Cardiac septum (tissue), 1 donor: ENCODE results near the gene P2RX5. TPM values are rescaled to one million over a fixed set of nuclear protein-coding genes. Genes with fewer than 3 reads are reported as not detected.
A peak's percentile ranks its signal among the peaks of the same experiment; 100 is the strongest.

Experiments
- DNase-seq: peaks from one replicate; pipeline ENCODE4 v3.0.0-alpha.2; 2020; ENCODE audit warnings: low spot score
- intact Hi-C: fragments of 100-400 bp; cut with DNase I; formaldehyde crosslinking; loops from one replicate; pipeline ENCODE4 v1.14.0; 2022
- total RNA-seq: library from RNA; stranded (reverse); fragmentation: NEBNext Ultra II Directional; extraction: Animal tissue kit (Norgen Biotek cat#: 25700); gene quantifications from one replicate; pipeline ENCODE4 v1.2.1, GENCODE V29; 2021
- donor health status: DM: no; HTN: no; CAD: no.

The P2RX5 gene
- total RNA-seq, 1 donor from 2014 or later = 37.9 TPM

GRCh38 chr17:3636908-3637373 lies 59.0 kb downstream of the P2RX5 start:
- no peak for DNase-seq
- intact Hi-C loops = loop anchor here (2.0 to 10.0 kb wide), 2 partner anchors 30 to 102 kb away; no protein-coding TSS in a partner anchor

DNA sequence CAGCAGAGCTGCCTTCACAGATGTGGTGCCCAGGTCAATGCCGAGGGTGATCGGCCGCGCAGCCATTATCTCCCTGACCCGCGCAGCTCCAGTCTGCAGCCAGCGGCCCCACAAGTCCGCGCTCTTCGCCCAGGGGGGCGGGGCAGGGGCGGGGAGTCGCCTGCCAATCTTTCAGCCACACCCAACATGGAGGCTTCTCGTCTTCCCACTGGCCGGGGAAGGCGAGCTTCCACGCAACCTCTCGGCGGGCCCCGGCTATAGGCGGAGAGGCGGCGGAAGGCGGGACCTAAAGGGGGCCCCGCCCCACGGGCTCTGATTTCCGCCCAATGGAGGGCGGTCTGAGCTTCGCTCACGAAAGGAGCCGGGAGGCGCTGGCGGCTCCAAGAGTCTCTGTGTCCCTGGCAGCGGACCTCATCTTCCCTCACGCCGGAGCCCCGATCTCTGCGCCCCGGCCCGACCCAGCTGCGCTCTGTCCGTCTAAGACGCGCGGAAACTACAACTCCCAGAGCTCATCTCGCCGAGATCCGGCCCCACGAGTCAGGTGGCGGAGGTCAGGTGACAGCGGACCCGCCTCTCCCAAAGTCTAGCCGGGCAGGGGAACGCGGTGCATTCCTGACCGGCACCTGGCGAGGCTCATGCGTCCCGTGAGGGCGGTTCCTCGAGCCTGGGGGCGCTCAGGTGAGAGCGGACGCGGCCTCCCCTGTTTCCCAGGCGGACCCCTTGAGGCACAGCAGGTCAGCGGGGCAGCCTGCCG lies 59.6 kb downstream of the P2RX5 start, which contains the start of the genes CTNS and SHPK:
CTNS (plus strand) TSS at position 607 of the 754 bp plus-strand sequence. CDS start 3,447 bp downstream, outside the sequence.
SHPK (minus strand) TSS at position 97 of the 754 bp plus-strand sequence; CDS start at position 66, 31 bp downstream.
- intact Hi-C loops = loop anchor here (2.0 to 10.0 kb wide), 2 partner anchors 30 to 102 kb away; no protein-coding TSS in a partner anchor
- peak; percentile 98 for DNase-seq

DNA sequence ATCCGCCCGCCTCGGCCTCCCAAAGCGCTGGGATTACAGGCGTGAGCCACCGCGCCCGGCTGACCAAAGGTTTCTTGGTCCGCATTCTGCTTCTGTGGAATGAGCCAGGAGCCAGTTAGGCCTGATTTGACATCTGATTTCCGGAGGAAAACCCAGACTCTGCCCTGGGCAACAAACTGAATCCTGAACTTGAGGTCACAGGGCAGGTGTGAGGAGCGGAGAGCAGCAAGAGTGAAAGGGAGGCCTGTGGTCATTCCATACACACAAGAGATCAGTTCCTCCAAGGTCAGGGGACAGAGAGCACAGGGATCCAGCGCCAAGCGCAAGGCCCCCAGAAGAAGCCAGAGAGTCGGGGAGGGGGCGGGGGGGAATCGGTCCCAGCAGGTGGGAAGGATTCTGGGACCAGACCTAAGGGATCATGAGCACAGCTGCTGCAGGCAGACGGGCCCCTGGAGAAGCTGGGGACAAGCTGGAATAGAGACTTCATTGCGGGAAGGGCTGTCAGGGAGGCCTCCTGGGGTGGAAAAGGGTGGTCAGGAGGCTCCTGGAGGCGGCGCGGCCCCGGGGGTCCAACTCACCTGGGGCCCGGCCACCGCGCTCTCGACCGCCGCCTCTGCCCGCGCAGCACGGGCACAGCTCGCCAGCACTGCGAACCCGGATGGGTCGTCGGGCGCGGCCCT lies 60.3 kb downstream of the P2RX5 start:
- no peak for DNase-seq
- intact Hi-C loops = loop anchor here (2.0 to 10.0 kb wide), 2 partner anchors 31 to 101 kb away; no protein-coding TSS in a partner anchor

DNA sequence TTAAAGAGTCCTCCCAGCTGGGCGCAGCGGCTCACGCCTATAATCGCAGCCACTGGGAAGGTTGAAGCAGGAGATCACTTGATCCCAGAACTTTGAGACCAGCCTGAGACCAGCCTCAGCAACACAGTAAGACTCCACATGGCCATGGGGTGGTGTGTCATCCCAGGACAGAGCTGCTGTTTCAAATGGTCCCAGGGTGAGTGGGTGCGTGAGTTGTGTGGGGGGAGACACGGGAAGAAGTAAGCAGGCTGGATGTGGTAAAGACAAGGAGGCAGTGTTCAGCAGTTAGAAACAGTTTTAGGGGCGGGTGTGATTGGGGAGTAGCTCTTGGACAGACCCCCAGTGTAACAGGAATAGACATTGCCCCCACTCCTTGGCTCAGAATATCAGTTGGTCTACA lies 63.7 kb downstream of the P2RX5 start:
- no peak for DNase-seq
- intact Hi-C loops = loop anchor here (10.0 kb wide), 1 partner anchor 97 kb away; no protein-coding TSS in a partner anchor

- no peak for DNase-seq
- intact Hi-C loops = loop anchor here (10.0 kb wide), 1 partner anchor 96 kb away; no protein-coding TSS in a partner anchor
Measured at GRCh38 chr17:3630781-3631180, 65.2 kb downstream of the P2RX5 start.

DNA sequence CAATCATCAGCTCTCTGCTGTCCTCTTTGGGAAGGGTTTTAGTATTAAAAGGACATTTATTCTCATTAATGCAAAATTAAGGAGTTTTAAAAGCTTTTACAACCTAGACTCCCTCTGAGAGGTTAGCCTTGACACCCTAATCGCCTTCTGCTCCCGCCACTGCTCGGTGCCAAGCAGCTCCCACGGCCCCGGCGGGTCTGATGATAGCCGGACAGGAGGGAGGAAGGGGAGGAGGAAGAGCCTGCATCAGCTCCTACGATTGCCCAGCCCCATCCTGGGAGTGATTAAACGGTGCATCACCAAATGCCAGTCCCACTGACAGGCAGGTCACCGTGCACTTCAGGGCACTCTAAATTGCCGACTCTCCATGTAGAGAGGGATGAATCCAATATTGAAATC lies 68.2 kb downstream of the P2RX5 start:
- no peak for DNase-seq
- intact Hi-C loops = no loop called here

GRCh38 chr17:3626831-3627768 lies 68.9 kb downstream of the P2RX5 start:
- no peak for DNase-seq
- intact Hi-C loops = no loop called here

Other genes with a start within 250 kb of the P2RX5 start
- not detected for gene SPATA22, start 224.3 kb downstream of the P2RX5 start, total RNA-seq
- 0.94 TPM for gene ASPA, start 220.2 kb downstream of the P2RX5 start, total RNA-seq
- gene TRPV3, start 138.3 kb downstream of the P2RX5 start, total RNA-seq = 1.0 TPM
- 4.8 TPM for gene TRPV1, start 86.7 kb downstream of the P2RX5 start, total RNA-seq
- 4.8 TPM for gene SHPK, start 59.9 kb downstream of the P2RX5 start, total RNA-seq
- 6.4 TPM for gene CTNS, start 59.4 kb downstream of the P2RX5 start, total RNA-seq
- 158 TPM for gene TAX1BP3, start 27.6 kb downstream of the P2RX5 start, total RNA-seq
- 54.0 TPM for gene EMC6, start 27.3 kb downstream of the P2RX5 start, total RNA-seq
- gene HASPIN, start 27.7 kb upstream of the P2RX5 start, total RNA-seq = 0.30 TPM
- gene ITGAE, start 105.0 kb upstream of the P2RX5 start, total RNA-seq = 20.3 TPM
- 32.8 TPM for gene NCBP3, start 150.1 kb upstream of the P2RX5 start, total RNA-seq
- 5.2 TPM for gene CAMKK1, start 196.9 kb upstream of the P2RX5 start, total RNA-seq
- gene P2RX1, start 220.3 kb upstream of the P2RX5 start, total RNA-seq = 5.1 TPM